Stomach smooth muscle (tissue), 2 donors: ENCODE measurements around the gene CNTD1.
A peak's percentile ranks its signal among the peaks of the same experiment; 100 is the strongest.
"Not testable (repeated sequence)": the region's sequence is repeated elsewhere in the genome, so short reads cannot be mapped to it uniquely, and the experiment has no call there.

Experiments
- H3K27ac ChIP-seq: one replicate; pipeline ENCODE4 v1.7.0; 2013; ENCODE audit warnings: mild to moderate bottlenecking, low read length, inconsistent platforms
- H3K27me3 ChIP-seq, 2 donors: one replicate each; pipeline ENCODE4 v1.7.0; 2013; ENCODE audit warnings: low read length in 2 of 2; ENCODE audit not compliant: insufficient read depth in 2 of 2, control insufficient read depth in 1 of 2
- H3K36me3 ChIP-seq, 2 donors: one replicate each; pipeline ENCODE4 v1.7.0; 2013; ENCODE audit warnings: low read length in 2 of 2; ENCODE audit not compliant: control insufficient read depth in 2 of 2, insufficient read depth in 2 of 2
- H3K4me1 ChIP-seq: one replicate; pipeline ENCODE4 v1.7.0; 2013; ENCODE audit warnings: low read length; ENCODE audit not compliant: control insufficient read depth, insufficient read depth
- H3K4me3 ChIP-seq, 2 donors: one replicate each; pipeline ENCODE4 v1.7.0; 2013; ENCODE audit warnings: low read length in 2 of 2
- H3K9ac ChIP-seq, 2 donors: one replicate each; pipeline ENCODE4 v1.7.0; 2013; ENCODE audit warnings: low read length in 2 of 2, mild to moderate bottlenecking in 1 of 2
- H3K9me3 ChIP-seq, 2 donors: one replicate each; pipeline ENCODE4 v1.7.0; 2013; ENCODE audit warnings: low read length in 2 of 2; ENCODE audit not compliant: control insufficient read depth in 2 of 2
- donor health status: healthy.
- donor health status: Pancreatic carcinoma.

Gene CNTD1

GRCh38 chr17:42848093-42848492 is 49.4 kb downstream of the CNTD1 start:
- peaks cover 10 to 23% of the 10 kb centered on the region in 2 donors for H3K36me3 ChIP-seq
- H3K9me3 ChIP-seq, result no peaks in the 10 kb centered on the region
- no peaks in the 10 kb centered on the region for H3K27me3 ChIP-seq
- H3K4me1 ChIP-seq, result peaks cover 22% of the 10 kb centered on the region
- H3K4me3 ChIP-seq, result no peak overlapping the region
- H3K9ac ChIP-seq, result no peak overlapping the region
- no peak overlapping the region for H3K27ac ChIP-seq

GRCh38 chr17:42849031-42849430 is 50.4 kb downstream of the CNTD1 start:
- H3K27ac ChIP-seq, result no peak overlapping the region
- no peak overlapping the region for H3K9ac ChIP-seq
- H3K4me3 ChIP-seq, result no peak overlapping the region
- no peaks in the 10 kb centered on the region for H3K27me3 ChIP-seq
- H3K9me3 ChIP-seq, result no peaks in the 10 kb centered on the region
- H3K4me1 ChIP-seq, result peaks cover 26% of the 10 kb centered on the region
- peaks cover 8 to 17% of the 10 kb centered on the region in 2 donors for H3K36me3 ChIP-seq

GRCh38 chr17:42849451-42850181 is 51.0 kb downstream of the CNTD1 start:
- H3K27me3 ChIP-seq, result no peaks in the 10 kb centered on the region
- peak overlapping the region in 1 of 2 donors; percentile 64 for H3K4me3 ChIP-seq
- no peak overlapping the region for H3K27ac ChIP-seq
- H3K4me1 ChIP-seq, result peaks cover 31% of the 10 kb centered on the region
- no peaks in the 10 kb centered on the region for H3K9me3 ChIP-seq
- peaks cover 8 to 13% of the 10 kb centered on the region in 2 donors for H3K36me3 ChIP-seq
- peak overlapping the region; percentile 29 to 35 for H3K9ac ChIP-seq

GRCh38 chr17:42850954-42851353 is 52.3 kb downstream of the CNTD1 start, which contains the start of gene AOC3:
TSS of gene AOC3 (plus strand) at chr17:42851199. CDS start at chr17:42851344, 145 bp downstream.
- H3K4me1 ChIP-seq, result peaks cover 42% of the 10 kb centered on the region
- no peaks in the 10 kb centered on the region for H3K27me3 ChIP-seq
- no peaks in the 10 kb centered on the region for H3K9me3 ChIP-seq
- peak within 1 kb of the TSS; percentile 86 to 91 for H3K9ac ChIP-seq
- H3K4me3 ChIP-seq, result peak within 1 kb of the TSS; percentile 89 to 93
- peak within 1 kb of the TSS; percentile 98 for H3K27ac ChIP-seq
- peaks cover 8 to 11% of the 10 kb centered on the region in 2 donors for H3K36me3 ChIP-seq

- Histone ChIP-seq H3K4me3 (peak overlapping the region; percentile 89 to 93), H3K36me3 (peaks cover 9 to 11% of the 10 kb centered on the region in 2 donors), H3K27ac (peak overlapping the region; percentile 98), H3K9ac (peak overlapping the region; percentile 86 to 91), H3K4me1 (peaks cover 48% of the 10 kb centered on the region)
- not testable (repeated sequence) for H3K9me3 ChIP-seq, H3K27me3 ChIP-seq
These were observed 52.9 kb downstream of the CNTD1 start for GRCh38 chr17:42851371-42852240.

- Histone ChIP-seq H3K36me3 (peaks cover 9 to 18% of the 10 kb centered on the region in 2 donors), H3K4me1 (peaks cover 55% of the 10 kb centered on the region), H3K4me3 (peak overlapping the region; percentile 89 to 93), H3K27ac (peak overlapping the region; percentile 98), H3K9me3 (no peaks in the 10 kb centered on the region), H3K9ac (peak overlapping the region; percentile 86 to 97), H3K27me3 (no peaks in the 10 kb centered on the region)
These were observed 53.7 kb downstream of the CNTD1 start for GRCh38 chr17:42852351-42852750.

GRCh38 chr17:42853004-42853403 is 54.3 kb downstream of the CNTD1 start:
- Histone ChIP-seq H3K36me3 (peaks cover 9 to 18% of the 10 kb centered on the region in 2 donors), H3K27me3 (no peaks in the 10 kb centered on the region), H3K9ac (peak overlapping the region; percentile 86 to 97), H3K4me1 (peaks cover 55% of the 10 kb centered on the region), H3K4me3 (peak overlapping the region; percentile 89 to 93), H3K27ac (peak overlapping the region; percentile 98), H3K9me3 (no peaks in the 10 kb centered on the region)

- Histone ChIP-seq H3K4me1 (peaks cover 55% of the 10 kb centered on the region), H3K27me3 (no peaks in the 10 kb centered on the region), H3K27ac (peak overlapping the region; percentile 98), H3K9me3 (no peaks in the 10 kb centered on the region), H3K9ac (peak overlapping the region; percentile 86 to 97), H3K36me3 (peaks cover 9 to 24% of the 10 kb centered on the region in 2 donors), H3K4me3 (peak overlapping the region; percentile 89 to 93)
These were observed 54.9 kb downstream of the CNTD1 start for GRCh38 chr17:42853597-42853967.

- Histone ChIP-seq H3K4me3 (peak overlapping the region; percentile 89 to 93), H3K4me1 (peaks cover 52% of the 10 kb centered on the region), H3K27me3 (no peaks in the 10 kb centered on the region), H3K36me3 (peaks cover 9 to 25% of the 10 kb centered on the region in 2 donors), H3K9ac (peak overlapping the region; percentile 86 to 97), H3K27ac (peak overlapping the region; percentile 98), H3K9me3 (no peaks in the 10 kb centered on the region)
These were observed 55.5 kb downstream of the CNTD1 start for GRCh38 chr17:42853968-42854790.

GRCh38 chr17:42855048-42855596 is 56.5 kb downstream of the CNTD1 start:
- Histone ChIP-seq H3K4me1 (peaks cover 43% of the 10 kb centered on the region), H3K36me3 (peaks cover 9 to 25% of the 10 kb centered on the region in 2 donors), H3K27ac (peak overlapping the region; percentile 46), H3K9ac (peak overlapping the region; percentile 27 to 36), H3K4me3 (peak overlapping the region; percentile 51 to 93), H3K27me3 (no peaks in the 10 kb centered on the region), H3K9me3 (no peaks in the 10 kb centered on the region)
